Measurements from ENCODE around the gene DCAF8.

- TF ChIP-seq CTCF (IDR thresholded peaks at IDR 0.05) (no peak), USF2 (CRISPR knock-in tag; IDR thresholded peaks at IDR 0.05) (no peak), PRRX2 (CRISPR knock-in tag; IDR thresholded peaks at IDR 0.05) (no peak), NR3C1 (CRISPR knock-in tag; conservative IDR thresholded peaks at IDR 0.05; ENCODE audit: low read depth) (no peak), SP1 (CRISPR knock-in tag; conservative IDR thresholded peaks at IDR 0.05) (no peak), CBFB (CRISPR knock-in tag; IDR thresholded peaks at IDR 0.05; ENCODE audit: low read depth) (no peak), CREM (CRISPR knock-in tag; IDR thresholded peaks at IDR 0.05) (no peak), TEAD4 (CRISPR knock-in tag; IDR thresholded peaks at IDR 0.05) (no peak), NR2C2 (CRISPR knock-in tag; IDR thresholded peaks at IDR 0.05) (no peak)
Measured at GRCh38 chr1:160171980-160172379, 90.4 kb downstream of the DCAF8 start.

Data from WTC11 (cell line).